HepG2 (cell line): ENCODE data around the gene NCOA1. TPM values are rescaled to one million over a fixed set of nuclear protein-coding genes. Genes with fewer than 3 reads are reported as not detected.

Experiments used
- ATM ChIP-seq: fragments of 450-650 bp; IDR thresholded peaks from 2 replicates; pipeline ENCODE4 v1.7.1; 2017; ENCODE audit warnings: mild to moderate bottlenecking, borderline replicate concordance
- CHD4 ChIP-seq: fragments of 200-600 bp; sonication (generic); IDR thresholded peaks from 2 replicates; pipeline ENCODE4 v1.7.0; 2017; ENCODE audit warnings: mild to moderate bottlenecking, low read length, borderline replicate concordance
- GPN1 ChIP-seq: sonication (generic); formaldehyde crosslinking; IDR thresholded peaks from 2 replicates; pipeline ENCODE4 v1.5.1; 2020; ENCODE audit warnings: missing genetic modification reagents, borderline replicate concordance
- SOX6 ChIP-seq, 2 experiments: fragments of 450-650 bp in 1 of 2; sonication (generic) in 1 of 2; formaldehyde crosslinking in 1 of 2; IDR thresholded peaks; 2 replicates each; pipeline versions ENCODE4 v1.4.0 to v1.6.1; 2017 to 2020; ENCODE audit warnings: antibody characterized with exemption in 1 of 2, mild to moderate bottlenecking in 1 of 2, missing genetic modification reagents in 1 of 2
- polyA plus RNA-seq, 8 experiments: library from polyadenylated mRNA; depleted of rRNA in 3 of 8; stranded (reverse) in 7 of 8; unstranded in 1 of 8; fragments of >200 nt; fragmentation: Illumina TruSeq in 4 of 8; extraction: Trizol in 4 of 8; gene quantifications; 2 replicates each; pipeline versions ENCODE4 v1.2.1 to v1.2.3, GENCODE V29; 2011 to 2016; ENCODE audit warnings: low read depth in 4 of 8, missing spikeins in 1 of 8, mixed read lengths in 1 of 8; ENCODE audit not compliant: insufficient read depth in 1 of 8
- total RNA-seq, 5 experiments: library from RNA; depleted of rRNA; stranded (reverse); fragments of >200 nt; fragmentation: Illumina TruSeq; extraction: Trizol; gene quantifications; 2 replicates each; pipeline ENCODE4 v1.2.3, GENCODE V29; 2016; ENCODE audit warnings: low read depth in 1 of 5
- TF ChIP-seq, protein P1 (sequence below): sonication (generic); formaldehyde crosslinking; IDR thresholded peaks from 2 replicates; pipeline ENCODE4 v1.5.1; 2020; ENCODE audit warnings: mild to moderate bottlenecking, missing genetic modification reagents
- TF ChIP-seq, protein P2 (sequence below): sonication (generic); formaldehyde crosslinking; IDR thresholded peaks from 2 replicates; pipeline ENCODE4 v1.8.0; 2022; ENCODE audit warnings: low read depth, missing genetic modification reagents
- TF ChIP-seq, protein P3 (sequence below): sonication (generic); formaldehyde crosslinking; IDR thresholded peaks from 2 replicates; pipeline ENCODE4 v1.9.0; 2021; ENCODE audit warnings: missing genetic modification reagents, borderline replicate concordance
- TF ChIP-seq, protein P4 (sequence below): sonication (generic); formaldehyde crosslinking; IDR thresholded peaks from 2 replicates; pipeline ENCODE4 v1.8.1; 2023; ENCODE audit warnings: mild to moderate bottlenecking, inconsistent platforms, moderate library complexity, missing genetic modification reagents, borderline replicate concordance

The NCOA1 gene
- total and polyA plus RNA-seq, 2 of the 13 experiments (the other 11 are each of a cell fraction or from before 2014, with no cell fraction given): 10.0 to 10.4 TPM

DNA sequence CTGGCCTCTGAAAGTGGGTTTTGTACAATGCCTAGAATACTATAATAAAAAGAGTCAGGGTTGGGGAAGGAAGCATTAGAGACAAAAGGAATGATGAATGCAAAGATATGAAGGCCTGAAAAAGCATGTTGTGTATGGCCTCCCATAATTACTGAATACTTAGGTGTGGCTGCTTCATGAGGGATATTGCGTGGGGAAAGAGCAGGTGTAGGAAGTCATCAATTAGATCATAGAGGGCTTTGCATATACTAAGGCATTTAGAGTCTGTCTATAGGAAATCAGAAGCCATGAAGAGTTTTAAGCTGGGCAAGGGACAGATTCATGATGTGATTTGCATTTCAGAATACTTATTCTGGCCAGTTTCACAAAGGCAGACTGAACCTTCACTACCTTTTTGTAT is 48.2 kb downstream of the NCOA1 start (continued):
- TF ChIP-seq, protein P1, sequence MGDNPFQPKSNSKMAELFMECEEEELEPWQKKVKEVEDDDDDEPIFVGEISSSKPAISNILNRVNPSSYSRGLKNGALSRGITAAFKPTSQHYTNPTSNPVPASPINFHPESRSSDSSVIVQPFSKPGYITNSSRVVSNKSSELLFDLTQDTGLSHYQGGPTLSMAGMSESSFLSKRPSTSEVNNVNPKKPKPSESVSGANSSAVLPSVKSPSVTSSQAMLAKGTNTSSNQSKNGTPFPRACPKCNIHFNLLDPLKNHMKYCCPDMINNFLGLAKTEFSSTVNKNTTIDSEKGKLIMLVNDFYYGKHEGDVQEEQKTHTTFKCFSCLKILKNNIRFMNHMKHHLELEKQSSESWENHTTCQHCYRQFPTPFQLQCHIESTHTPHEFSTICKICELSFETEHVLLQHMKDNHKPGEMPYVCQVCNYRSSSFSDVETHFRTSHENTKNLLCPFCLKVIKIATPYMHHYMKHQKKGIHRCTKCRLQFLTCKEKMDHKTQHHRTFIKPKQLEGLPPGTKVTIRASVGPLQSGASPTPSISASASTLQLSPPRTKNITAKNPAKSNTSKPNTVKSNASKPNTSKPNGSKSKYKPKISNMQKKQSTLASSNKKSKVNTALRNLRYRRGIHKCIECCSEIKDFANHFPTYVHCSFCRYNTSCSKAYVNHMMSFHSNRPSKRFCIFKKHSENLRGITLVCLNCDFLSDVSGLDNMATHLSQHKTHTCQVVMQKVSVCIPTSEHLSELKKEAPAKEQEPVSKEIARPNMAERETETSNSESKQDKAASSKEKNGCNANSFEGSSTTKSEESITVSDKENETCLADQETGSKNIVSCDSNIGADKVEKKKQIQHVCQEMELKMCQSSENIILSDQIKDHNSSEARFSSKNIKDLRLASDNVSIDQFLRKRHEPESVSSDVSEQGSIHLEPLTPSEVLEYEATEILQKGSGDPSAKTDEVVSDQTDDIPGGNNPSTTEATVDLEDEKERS (CRISPR knock-in tag): no peak
- TF ChIP-seq, protein P2, sequence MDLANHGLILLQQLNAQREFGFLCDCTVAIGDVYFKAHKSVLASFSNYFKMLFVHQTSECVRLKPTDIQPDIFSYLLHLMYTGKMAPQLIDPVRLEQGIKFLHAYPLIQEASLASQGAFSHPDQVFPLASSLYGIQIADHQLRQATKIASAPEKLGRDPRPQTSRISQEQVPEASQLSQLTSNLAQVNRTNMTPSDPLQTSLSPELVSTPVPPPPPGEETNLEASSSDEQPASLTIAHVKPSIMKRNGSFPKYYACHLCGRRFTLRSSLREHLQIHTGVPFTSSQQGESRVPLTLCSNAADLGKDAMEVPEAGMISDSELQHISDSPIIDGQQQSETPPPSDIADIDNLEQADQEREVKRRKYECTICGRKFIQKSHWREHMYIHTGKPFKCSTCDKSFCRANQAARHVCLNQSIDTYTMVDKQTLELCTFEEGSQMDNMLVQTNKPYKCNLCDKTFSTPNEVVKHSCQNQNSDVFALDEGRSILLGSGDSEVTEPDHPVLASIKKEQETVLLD (CRISPR knock-in tag): no peak
- TF ChIP-seq, protein P3, sequence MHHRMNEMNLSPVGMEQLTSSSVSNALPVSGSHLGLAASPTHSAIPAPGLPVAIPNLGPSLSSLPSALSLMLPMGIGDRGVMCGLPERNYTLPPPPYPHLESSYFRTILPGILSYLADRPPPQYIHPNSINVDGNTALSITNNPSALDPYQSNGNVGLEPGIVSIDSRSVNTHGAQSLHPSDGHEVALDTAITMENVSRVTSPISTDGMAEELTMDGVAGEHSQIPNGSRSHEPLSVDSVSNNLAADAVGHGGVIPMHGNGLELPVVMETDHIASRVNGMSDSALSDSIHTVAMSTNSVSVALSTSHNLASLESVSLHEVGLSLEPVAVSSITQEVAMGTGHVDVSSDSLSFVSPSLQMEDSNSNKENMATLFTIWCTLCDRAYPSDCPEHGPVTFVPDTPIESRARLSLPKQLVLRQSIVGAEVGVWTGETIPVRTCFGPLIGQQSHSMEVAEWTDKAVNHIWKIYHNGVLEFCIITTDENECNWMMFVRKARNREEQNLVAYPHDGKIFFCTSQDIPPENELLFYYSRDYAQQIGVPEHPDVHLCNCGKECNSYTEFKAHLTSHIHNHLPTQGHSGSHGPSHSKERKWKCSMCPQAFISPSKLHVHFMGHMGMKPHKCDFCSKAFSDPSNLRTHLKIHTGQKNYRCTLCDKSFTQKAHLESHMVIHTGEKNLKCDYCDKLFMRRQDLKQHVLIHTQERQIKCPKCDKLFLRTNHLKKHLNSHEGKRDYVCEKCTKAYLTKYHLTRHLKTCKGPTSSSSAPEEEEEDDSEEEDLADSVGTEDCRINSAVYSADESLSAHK (CRISPR knock-in tag): no peak
- TF ChIP-seq SOX6 (IDR thresholded peaks at IDR 0.05) (no peak), SOX6 (CRISPR knock-in tag; IDR thresholded peaks at IDR 0.05) (no peak), GPN1 (CRISPR knock-in tag) (no peak), CHD4 (no peak), ATM (no peak)
- TF ChIP-seq, protein P4, sequence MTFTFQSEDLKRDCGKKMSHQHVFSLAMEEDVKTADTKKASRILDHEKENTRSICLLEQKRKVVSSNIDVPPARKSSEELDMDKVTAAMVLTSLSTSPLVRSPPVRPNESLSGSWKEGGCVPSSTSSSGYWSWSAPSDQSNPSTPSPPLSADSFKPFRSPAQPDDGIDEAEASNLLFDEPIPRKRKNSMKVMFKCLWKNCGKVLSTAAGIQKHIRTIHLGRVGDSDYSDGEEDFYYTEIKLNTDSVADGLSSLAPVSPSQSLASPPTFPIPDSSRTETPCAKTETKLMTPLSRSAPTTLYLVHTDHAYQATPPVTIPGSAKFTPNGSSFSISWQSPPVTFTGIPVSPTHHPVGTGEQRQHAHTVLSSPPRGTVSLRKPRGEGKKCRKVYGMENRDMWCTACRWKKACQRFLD (CRISPR knock-in tag): no peak
